ENCODE data around the gene TEX14. TPM values are rescaled to one million over a fixed set of nuclear protein-coding genes. Genes with fewer than 3 reads are reported as not detected.

The TEX14 gene
- total RNA-seq, 4 donors from 2014 or later: 0.13 to 0.19 TPM; not detected in 2

- no peak for DNase-seq
- Histone ChIP-seq H3K27ac (no peak overlapping the region), H3K4me3 (no peak overlapping the region), H3K36me3 (peaks cover 0 to 57% (median 0%) of the 10 kb centered on the region in 3 donors), H3K27me3 (no peaks in the 10 kb centered on the region), H3K9me3 (no peaks in the 10 kb centered on the region), H3K4me1 (no peaks in the 10 kb centered on the region)
- TF ChIP-seq POLR2A (IDR thresholded peaks at IDR 0.05): no peak
- TF ChIP-seq, protein P1, sequence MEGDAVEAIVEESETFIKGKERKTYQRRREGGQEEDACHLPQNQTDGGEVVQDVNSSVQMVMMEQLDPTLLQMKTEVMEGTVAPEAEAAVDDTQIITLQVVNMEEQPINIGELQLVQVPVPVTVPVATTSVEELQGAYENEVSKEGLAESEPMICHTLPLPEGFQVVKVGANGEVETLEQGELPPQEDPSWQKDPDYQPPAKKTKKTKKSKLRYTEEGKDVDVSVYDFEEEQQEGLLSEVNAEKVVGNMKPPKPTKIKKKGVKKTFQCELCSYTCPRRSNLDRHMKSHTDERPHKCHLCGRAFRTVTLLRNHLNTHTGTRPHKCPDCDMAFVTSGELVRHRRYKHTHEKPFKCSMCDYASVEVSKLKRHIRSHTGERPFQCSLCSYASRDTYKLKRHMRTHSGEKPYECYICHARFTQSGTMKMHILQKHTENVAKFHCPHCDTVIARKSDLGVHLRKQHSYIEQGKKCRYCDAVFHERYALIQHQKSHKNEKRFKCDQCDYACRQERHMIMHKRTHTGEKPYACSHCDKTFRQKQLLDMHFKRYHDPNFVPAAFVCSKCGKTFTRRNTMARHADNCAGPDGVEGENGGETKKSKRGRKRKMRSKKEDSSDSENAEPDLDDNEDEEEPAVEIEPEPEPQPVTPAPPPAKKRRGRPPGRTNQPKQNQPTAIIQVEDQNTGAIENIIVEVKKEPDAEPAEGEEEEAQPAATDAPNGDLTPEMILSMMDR (IDR thresholded peaks at IDR 0.05): no peak
- 58 to 65% methylated on average over 3 of the region's 3 CpGs for WGBS, 2 donors
- intact Hi-C loops (cut with DNase I): loop anchor here (10.0 kb wide), 1 partner anchor 298 kb away; no protein-coding TSS in a partner anchor
Measured at GRCh38 chr17:58706351-58707140, 14.7 kb upstream of the TEX14 start.

GRCh38 chr17:58703916-58704286 lies 12.1 kb upstream of the TEX14 start:
- peak overlapping the region in 1 of 4 donors; percentile 23 for H3K27ac ChIP-seq

DNA sequence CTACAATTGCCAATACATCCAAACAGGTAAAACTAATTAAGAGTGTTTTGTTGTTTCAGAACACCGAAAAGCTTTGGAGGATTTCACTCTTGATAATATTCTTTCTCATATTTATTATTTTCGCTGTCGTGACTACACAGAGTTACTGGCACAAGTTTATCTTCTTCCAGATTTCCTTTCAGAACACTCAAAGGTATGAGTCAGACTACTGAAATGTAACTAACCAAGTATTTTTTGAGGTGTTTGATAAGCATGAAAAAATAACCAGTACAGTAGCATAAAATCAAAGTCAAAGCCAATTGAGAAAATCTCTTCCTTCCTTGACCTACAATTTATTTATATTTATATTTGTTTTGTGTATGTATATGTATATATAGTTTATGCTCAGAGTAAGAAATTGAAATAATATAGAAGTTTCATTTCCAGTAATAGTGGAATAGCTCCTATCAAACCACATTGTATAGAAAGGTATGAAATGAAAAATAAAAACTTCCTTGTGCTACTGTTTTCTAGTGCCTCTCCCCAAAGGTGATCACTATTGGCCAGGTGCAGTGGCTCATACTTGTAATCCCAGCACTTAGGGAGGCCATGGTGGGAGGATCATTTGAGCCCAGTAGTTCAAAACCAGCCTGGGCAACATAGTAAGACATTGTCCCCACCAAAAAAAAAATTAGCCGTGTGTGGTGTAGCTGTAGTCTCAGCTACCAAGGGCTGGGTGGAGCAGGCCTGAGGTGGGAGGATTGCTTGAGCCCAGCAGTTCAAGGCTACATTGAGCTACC lies 11.5 kb upstream of the TEX14 start:
- H3K27ac ChIP-seq: peak overlapping the region in 1 of 4 donors; percentile 23

More at GRCh38 chr17:58703916-58704286, 12.1 kb upstream of the TEX14 start:
- H3K27me3 ChIP-seq: no peaks in the 10 kb centered on the region
- TF ChIP-seq POLR2A (IDR thresholded peaks at IDR 0.05): no peak
- TF ChIP-seq, protein P1 (IDR thresholded peaks at IDR 0.05): no peak
- H3K4me1 ChIP-seq: no peaks in the 10 kb centered on the region
- H3K4me3 ChIP-seq: no peak overlapping the region
- 84 to 97% methylated on average over 2 of the region's 2 CpGs for WGBS, 2 donors
- H3K36me3 ChIP-seq: peaks cover 0 to 66% (median 0%) of the 10 kb centered on the region in 3 donors
- DNase-seq: no peak
- intact Hi-C loops (cut with DNase I): loop anchor here (10.0 kb wide), 1 partner anchor 301 kb away; no protein-coding TSS in a partner anchor
- H3K9me3 ChIP-seq: no peaks in the 10 kb centered on the region

GRCh38 chr17:58702708-58703107 lies 10.9 kb upstream of the TEX14 start:
- intact Hi-C loops (cut with DNase I): loop anchor here (10.0 kb wide), 1 partner anchor 302 kb away; no protein-coding TSS in a partner anchor
- Histone ChIP-seq H3K36me3 (peaks cover 0 to 66% (median 0%) of the 10 kb centered on the region in 3 donors), H3K4me3 (no peak overlapping the region), H3K4me1 (no peaks in the 10 kb centered on the region), H3K27me3 (no peaks in the 10 kb centered on the region), H3K9me3 (no peaks in the 10 kb centered on the region), H3K27ac (no peak overlapping the region)
- DNase-seq: no peak
- WGBS, 2 donors: 83 to 86% methylated on average over 8 of the region's 8 CpGs
- TF ChIP-seq, protein P1 (IDR thresholded peaks at IDR 0.05): no peak
- no peak for TF ChIP-seq POLR2A (IDR thresholded peaks at IDR 0.05)

More for the DNA sequence above, 11.5 kb upstream of the TEX14 start:
- Histone ChIP-seq H3K9me3 (no peaks in the 10 kb centered on the region), H3K27me3 (no peaks in the 10 kb centered on the region), H3K36me3 (peaks cover 0 to 66% (median 0%) of the 10 kb centered on the region in 3 donors), H3K4me3 (no peak overlapping the region), H3K4me1 (no peaks in the 10 kb centered on the region)
- WGBS, 2 donors: 71 to 76% methylated on average over 4 of the region's 4 CpGs
- intact Hi-C loops (cut with DNase I): loop anchor here (10.0 kb wide), 1 partner anchor 301 kb away; no protein-coding TSS in a partner anchor
- TF ChIP-seq, protein P1 (IDR thresholded peaks at IDR 0.05): no peak
- no peak for TF ChIP-seq POLR2A (IDR thresholded peaks at IDR 0.05)
- no peak for DNase-seq
